Panc1 (cell line): ENCODE results near the gene ZNF224. TPM values are rescaled to one million over a fixed set of nuclear protein-coding genes. Genes with fewer than 3 reads are reported as not detected.

Experiments used
- ATAC-seq: fragments of 200-7000 bp; cut with Tn5 transposase; 2 replicates; pipeline ENCODE4 v1.9.1; 2020; ENCODE audit warnings: mild to moderate bottlenecking, moderate library complexity
- BruUV-seq: library from RNA; stranded (reverse); fragments of 400-500 nt; replicated peaks from 2 replicates; lab custom pipeline; 2021; lab: Mats Ljungman, UMichigan
- CTCF ChIA-PET: fragments of 300-600 bp; sonication (Branson Sonifier 250); formaldehyde crosslinking; loops from one replicate; lab custom pipeline; 2022; ENCODE audit warnings: antibody characterized with exemption; lab: Charles Lee
- POLR2A ChIA-PET: fragments of 300-600 bp; sonication (Branson Sonifier 250); formaldehyde crosslinking; loops from one replicate; lab custom pipeline; 2022; ENCODE audit warnings: antibody characterized with exemption; lab: Charles Lee
- DNase-seq: peaks from one replicate; pipeline ENCODE4 v3.0.0-alpha.2; 2010; ENCODE audit warnings: low read depth, low spot score
- H3K27ac ChIP-seq: 2 replicates; pipeline ENCODE4 v1.5.1; 2011; ENCODE audit warnings: mild to moderate bottlenecking, low read length, inconsistent platforms
- H3K27me3 ChIP-seq: fragments of 200-500 bp; sonication (Bioruptor generic); 2 replicates; pipeline ENCODE4 v1.6.0; 2014; ENCODE audit warnings: low read length, inconsistent platforms; ENCODE audit not compliant: control insufficient read depth, insufficient read depth
- H3K36me3 ChIP-seq: fragments of 200-500 bp; sonication (Bioruptor generic); 2 replicates; pipeline ENCODE4 v1.5.1; 2014; ENCODE audit warnings: inconsistent platforms, mild to moderate bottlenecking, low read length, moderate library complexity; ENCODE audit not compliant: control insufficient read depth, insufficient read depth
- H3K4me1 ChIP-seq: 2 replicates; pipeline ENCODE4 v1.5.1; 2011; ENCODE audit warnings: inconsistent platforms, mild to moderate bottlenecking, low read length, moderate library complexity; ENCODE audit not compliant: control insufficient read depth, insufficient read depth
- H3K4me3 ChIP-seq, 2 experiments: 2 replicates each; pipeline ENCODE4 v1.5.1; 2011 to 2012; ENCODE audit warnings: low read depth in 2 of 2, low read length in 2 of 2, mild to moderate bottlenecking in 2 of 2, inconsistent platforms in 1 of 2, moderate library complexity in 1 of 2
- H3K9me3 ChIP-seq: fragments of 200-500 bp; sonication (Bioruptor generic); 2 replicates; pipeline ENCODE4 v1.5.1; 2014; ENCODE audit warnings: low read depth, mild to moderate bottlenecking, inconsistent platforms, low read length, moderate library complexity; ENCODE audit not compliant: control insufficient read depth, insufficient read depth
- CTCF ChIP-seq: fragments of 450-650 bp; IDR thresholded peaks from 2 replicates; pipeline ENCODE4 v1.5.1; 2017; ENCODE audit warnings: mild to moderate bottlenecking
- POLR2AphosphoS5 ChIP-seq: IDR thresholded peaks from 2 replicates; pipeline ENCODE4 v1.6.1; 2012; ENCODE audit warnings: mild to moderate bottlenecking, low read depth, low read length, moderate library complexity
- REST ChIP-seq, 2 experiments: IDR thresholded peaks; 2 replicates each; pipeline ENCODE4 v1.6.1; 2011 to 2012; ENCODE audit warnings: low read depth in 2 of 2, control low read depth in 1 of 2, low read length in 1 of 2, mild to moderate bottlenecking in 1 of 2, moderate library complexity in 1 of 2; ENCODE audit not compliant: insufficient read depth in 1 of 2
- SIN3A ChIP-seq: IDR thresholded peaks from 2 replicates; pipeline ENCODE4 v1.6.1; 2012; ENCODE audit warnings: low read depth, mild to moderate bottlenecking, low read length, moderate library complexity, borderline replicate concordance; ENCODE audit not compliant: insufficient read depth
- TCF7L2 ChIP-seq: IDR thresholded peaks from 2 replicates; pipeline ENCODE4 v1.6.1; 2011; ENCODE audit warnings: mild to moderate bottlenecking, low read depth, low read length, inconsistent platforms
- in situ Hi-C: cut with HindIII; loops from 2 replicates; pipeline ENCODE4 v1.10.0; 2016; ENCODE audit warnings: low sequenced_read_pairs, low pct_unique_long_range_greater_than_20kb
- intact Hi-C: fragments of 100-400 bp; cut with micrococcal nuclease; formaldehyde crosslinking; loops from one replicate; pipeline ENCODE4 v1.10.0; 2022; ENCODE audit not compliant: unreplicated experiment
- total RNA-seq: library from RNA; stranded (reverse); gene quantifications from one replicate; pipeline ENCODE4 v1.2.1, GENCODE V29; 2021; ENCODE audit not compliant: unreplicated experiment

ZNF224 gene
- total RNA-seq, 1 experiment from 2014 or later, result 13.4 TPM

- no TSS peak for BruUV-seq
Measured at GRCh38 chr19:44066305-44066704, 27.9 kb upstream of the ZNF224 start.

GRCh38 chr19:44069415-44069814 is 24.7 kb upstream of the ZNF224 start:
- TF ChIP-seq REST (IDR thresholded peaks at IDR 0.05; ENCODE audit: insufficient read depth in 1 of 2, low read depth in 2 of 2, low read length in 1 of 2) (no peak), CTCF (no peak)

More at GRCh38 chr19:44066305-44066704, 27.9 kb upstream of the ZNF224 start:
- H3K9me3 ChIP-seq, result peaks cover 28% of the 10 kb centered on the region; the same call in 1 of the 2 replicates
- ChIA-PET CTCF (no interaction called here), POLR2A (no interaction called here)
- no peak overlapping the region for H3K4me3 ChIP-seq
- ATAC-seq, result no peak
- in situ Hi-C loops (no loop called here), intact Hi-C loops (no loop called here)
- H3K4me1 ChIP-seq, result no peaks in the 10 kb centered on the region
- no peak overlapping the region for H3K27ac ChIP-seq
- H3K27me3 ChIP-seq, result no peaks in the 10 kb centered on the region
- no peaks in the 10 kb centered on the region; the same call in 1 of the 2 replicates for H3K36me3 ChIP-seq
- no peak for DNase-seq
- TF ChIP-seq SIN3A (no peak), TCF7L2 (no peak), REST (IDR thresholded peaks at IDR 0.05; ENCODE audit: insufficient read depth in 1 of 2, low read depth in 2 of 2, low read length in 1 of 2) (no peak), CTCF (no peak), POLR2AphosphoS5 (no peak)

More at GRCh38 chr19:44069415-44069814, 24.7 kb upstream of the ZNF224 start:
- Histone ChIP-seq H3K27ac (no peak overlapping the region), H3K27me3 (no peaks in the 10 kb centered on the region), H3K4me3 (no peak overlapping the region), H3K4me1 (no peaks in the 10 kb centered on the region), H3K36me3 (no peaks in the 10 kb centered on the region), H3K9me3 (peaks cover 28% of the 10 kb centered on the region; the same call in 1 of the 2 replicates)
- CTCF ChIA-PET, result no interaction called here
- no peak for ATAC-seq
- POLR2A ChIA-PET, result no interaction called here
- BruUV-seq, result no TSS peak
- no peak for DNase-seq
- in situ Hi-C loops (no loop called here), intact Hi-C loops (no loop called here)
